ENCODE data around the gene MAP7.

- no peak for TF ChIP-seq CTCF (IDR thresholded peaks at IDR 0.05)
- no peak for TF ChIP-seq POLR2A (IDR thresholded peaks at IDR 0.05)
Measured at GRCh38 chr6:136501096-136501495, 49.1 kb downstream of the MAP7 start.

Data from heart left ventricle (tissue), 13 donors.